Frontal cortex (tissue), 4 donors: ENCODE measurements around the gene LIMK2. TPM values are rescaled to one million over a fixed set of nuclear protein-coding genes. Genes with fewer than 3 reads are reported as not detected.
"Not testable (repeated sequence)": the region's sequence is repeated elsewhere in the genome, so short reads cannot be mapped to it uniquely, and the experiment has no call there.

Experiments used
- DNase-seq, 2 donors: peaks; one replicate each; pipeline ENCODE4 v3.0.0; 2012; ENCODE audit warnings: low spot score in 2 of 2
- FAIRE-seq: peaks from 2 replicates; lab custom pipeline; 2012; peaks lifted over from hg19 to GRCh38; lab: Jason Lieb, UNC
- total RNA-seq: library from RNA; depleted of rRNA; stranded (reverse); fragments of >200 nt; gene quantifications from one replicate; pipeline ENCODE4 v1.2.3, GENCODE V29; 2014
- donor health status: control.
- donor health status: control.
- donor health status: control.

LIMK2 gene
- total RNA-seq, result 13.9 TPM

DNA sequence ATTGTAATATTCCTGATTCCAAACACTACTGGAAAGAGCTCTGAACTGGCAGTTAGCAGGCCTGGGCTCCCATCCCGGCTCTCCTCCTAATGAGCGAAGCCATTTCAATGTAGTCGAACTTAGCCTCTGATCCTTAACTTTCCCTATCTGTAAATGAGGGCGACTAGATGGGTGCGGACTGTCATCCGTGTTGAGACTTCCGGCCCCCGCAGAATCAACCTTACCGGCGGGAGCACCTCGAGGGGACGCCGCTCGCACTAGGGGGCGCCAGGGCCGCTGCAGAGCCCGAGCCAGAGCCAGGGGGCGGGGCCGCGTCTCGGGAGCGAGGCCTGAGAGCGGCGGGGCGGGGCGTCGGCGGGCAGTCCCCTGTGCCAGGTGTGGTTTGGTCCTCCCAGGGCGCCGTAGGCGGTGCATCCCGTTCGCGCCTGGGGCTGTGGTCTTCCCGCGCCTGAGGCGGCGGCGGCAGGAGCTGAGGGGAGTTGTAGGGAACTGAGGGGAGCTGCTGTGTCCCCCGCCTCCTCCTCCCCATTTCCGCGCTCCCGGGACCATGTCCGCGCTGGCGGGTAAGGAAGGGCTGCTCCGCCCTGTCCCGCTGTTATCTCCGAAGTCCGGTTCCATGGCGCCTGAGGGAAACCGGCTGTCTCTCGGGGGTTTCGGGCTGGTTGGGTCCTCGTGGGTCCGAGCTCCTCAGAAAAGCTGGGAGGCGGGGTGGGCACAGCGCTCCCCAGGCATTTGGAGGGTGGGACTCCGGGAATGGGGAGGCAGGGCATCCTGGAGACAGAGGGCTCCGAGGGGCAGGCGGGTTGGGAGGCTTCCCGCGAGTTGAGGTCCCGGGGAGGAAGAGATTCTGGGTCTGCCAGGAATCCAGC lies at the start of gene LIMK2:
LIMK2 (plus strand) TSS at position 437 of the 869 bp plus-strand sequence; CDS start at position 548, 111 bp downstream.
- FAIRE-seq (no peak), DNase-seq (peak; percentile 83 to 93)

DNA sequence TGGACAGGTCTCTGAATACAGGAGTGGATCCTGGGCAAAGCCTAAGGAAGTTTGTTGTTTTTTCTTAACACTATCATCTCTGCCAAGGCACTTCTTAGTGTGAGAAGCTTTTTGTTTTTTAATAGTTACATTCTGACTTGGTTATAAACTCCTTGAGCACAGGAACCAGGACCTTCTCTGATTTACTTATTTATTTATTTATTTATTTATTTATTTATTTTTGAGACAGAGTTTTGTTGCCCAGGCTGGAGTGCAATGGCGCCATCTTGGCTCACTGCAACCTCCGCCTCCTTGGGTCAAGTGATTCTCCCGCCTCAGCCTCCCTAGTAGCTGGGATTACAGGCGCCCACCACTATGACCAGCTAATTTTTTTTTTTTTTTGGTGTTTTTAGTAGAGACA lies 41.1 kb upstream of the LIMK2 start:
- FAIRE-seq (no peak), DNase-seq (no peak)

DNA sequence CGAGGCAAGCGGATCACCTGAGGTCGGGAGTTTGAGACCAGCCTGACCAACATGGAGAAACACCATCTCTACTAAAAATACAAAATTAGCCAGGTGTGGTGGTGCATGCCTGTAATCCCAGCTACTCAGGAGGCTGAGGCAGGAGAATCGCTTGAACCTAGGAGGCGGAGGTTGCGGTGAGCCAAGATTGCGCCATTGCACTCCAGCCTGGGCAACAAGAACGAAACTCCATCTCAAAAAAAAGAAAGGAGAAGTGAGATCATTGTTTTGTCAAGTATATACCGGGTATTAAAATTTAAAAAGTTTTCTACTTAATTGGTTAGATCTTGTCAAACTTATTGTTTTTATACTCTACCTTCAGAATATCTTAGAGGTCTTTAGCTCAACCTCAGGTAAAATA lies 40.4 kb upstream of the LIMK2 start:
- DNase-seq, FAIRE-seq: not testable (repeated sequence)

DNA sequence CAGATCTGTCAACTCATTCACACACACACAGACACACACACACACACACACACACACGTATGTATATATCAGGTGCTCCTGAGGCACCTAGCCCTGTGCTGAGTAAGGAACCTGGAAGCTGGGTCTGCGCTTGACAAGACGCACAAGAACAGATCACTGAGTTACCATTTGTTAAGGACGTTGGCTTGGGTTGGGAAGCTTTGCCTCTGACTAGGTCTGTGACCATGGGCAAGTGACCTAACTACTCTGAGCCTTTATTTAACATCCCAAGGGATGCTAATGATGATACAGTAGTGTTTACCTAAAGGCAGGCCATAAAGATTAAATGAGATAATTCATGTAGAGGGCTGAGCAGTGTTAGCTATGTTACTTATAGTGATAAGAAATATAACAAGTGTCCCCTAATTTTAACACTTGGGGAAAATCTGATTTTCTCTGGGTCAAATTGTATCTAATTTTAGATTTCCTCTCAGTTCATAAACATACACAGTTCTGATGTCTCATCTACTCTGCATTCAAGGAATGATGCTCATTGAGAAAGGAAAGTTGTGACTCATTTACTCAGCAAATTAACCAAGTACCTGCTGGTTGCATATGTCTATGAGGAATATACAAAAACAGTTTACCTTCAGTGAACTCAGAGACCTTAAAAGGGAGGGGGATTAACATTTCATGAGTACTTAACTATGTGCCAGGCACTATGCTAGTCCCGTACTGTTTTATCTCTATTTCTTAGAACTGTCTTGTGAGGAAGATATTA lies 38.5 kb upstream of the LIMK2 start:
- no peak for FAIRE-seq
- no peak for DNase-seq

DNA sequence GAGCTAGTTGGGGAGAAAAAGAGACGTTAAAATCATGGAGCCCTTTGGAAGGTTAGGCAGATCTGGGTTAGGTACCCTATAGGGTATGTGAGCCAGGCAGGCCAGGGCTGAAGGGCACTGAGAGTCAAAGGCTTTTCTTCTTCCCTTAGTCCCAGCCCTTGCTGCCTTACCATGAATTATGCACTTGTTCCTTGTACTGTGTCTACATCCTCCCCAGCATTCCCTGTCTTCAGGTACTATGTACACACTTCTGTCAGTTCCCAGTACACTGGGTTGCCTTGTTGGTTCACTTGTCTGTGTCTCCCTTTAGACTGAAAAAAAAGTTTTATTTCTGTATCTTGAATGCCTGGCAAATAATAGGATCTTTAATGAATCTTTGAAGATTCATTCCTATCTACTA lies 35.2 kb upstream of the LIMK2 start:
- FAIRE-seq (no peak), DNase-seq (no peak)

DNA sequence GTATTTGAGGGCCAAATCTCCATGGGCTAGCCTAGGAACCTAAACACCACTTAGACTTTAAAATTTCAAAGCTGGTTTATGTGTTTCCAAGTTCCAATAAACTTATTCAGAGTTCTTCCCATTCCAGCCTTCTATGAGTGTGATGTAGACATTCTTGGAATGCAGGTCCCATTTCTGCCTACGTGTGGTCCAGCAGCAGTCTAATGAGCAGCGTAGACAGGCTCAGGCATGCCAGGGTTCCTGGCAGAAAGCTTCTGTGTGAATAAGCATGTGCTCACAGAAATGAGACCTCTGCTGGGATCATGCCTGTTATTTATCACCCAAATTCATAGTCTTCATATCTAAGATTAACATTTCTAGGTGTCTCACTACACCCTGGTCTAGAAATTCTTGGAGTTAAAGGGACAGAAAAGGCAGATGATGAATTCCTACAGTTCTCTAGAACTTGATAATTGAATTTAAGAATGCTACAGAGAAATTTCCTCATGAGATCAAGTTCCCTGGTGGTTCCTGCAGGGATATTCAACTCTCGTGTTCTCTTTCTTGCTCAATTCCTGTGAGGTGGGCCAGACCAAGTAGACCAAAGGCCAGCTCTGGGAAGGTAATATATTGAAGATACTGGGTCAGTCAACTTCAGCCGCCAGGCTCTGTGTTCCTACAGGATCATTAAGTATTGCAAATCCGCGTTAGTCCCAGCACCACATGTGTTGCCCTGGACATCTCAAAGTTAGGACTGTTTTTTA lies 34.5 kb upstream of the LIMK2 start:
- FAIRE-seq (no peak), DNase-seq (no peak)

DNA sequence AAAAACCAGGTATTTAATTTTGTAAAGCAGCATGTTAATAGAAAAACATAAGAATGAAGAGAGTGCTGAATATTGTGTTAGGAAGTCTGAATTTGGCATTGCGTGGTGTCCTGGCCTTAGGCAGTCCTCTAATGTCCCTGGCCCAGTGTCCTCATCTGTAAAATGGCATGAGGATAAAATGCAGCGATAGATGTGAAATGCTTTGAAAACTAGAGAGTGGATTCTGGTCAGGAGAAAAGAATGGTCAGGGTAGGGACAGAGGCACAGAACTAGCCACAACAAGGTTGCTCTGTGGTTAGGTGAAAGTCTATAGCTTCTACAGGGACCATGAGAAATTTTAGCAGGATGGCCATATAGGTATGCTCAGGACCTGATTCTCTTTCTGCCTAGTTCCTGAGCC lies 33.2 kb upstream of the LIMK2 start:
- FAIRE-seq (no peak), DNase-seq (no peak)

DNA sequence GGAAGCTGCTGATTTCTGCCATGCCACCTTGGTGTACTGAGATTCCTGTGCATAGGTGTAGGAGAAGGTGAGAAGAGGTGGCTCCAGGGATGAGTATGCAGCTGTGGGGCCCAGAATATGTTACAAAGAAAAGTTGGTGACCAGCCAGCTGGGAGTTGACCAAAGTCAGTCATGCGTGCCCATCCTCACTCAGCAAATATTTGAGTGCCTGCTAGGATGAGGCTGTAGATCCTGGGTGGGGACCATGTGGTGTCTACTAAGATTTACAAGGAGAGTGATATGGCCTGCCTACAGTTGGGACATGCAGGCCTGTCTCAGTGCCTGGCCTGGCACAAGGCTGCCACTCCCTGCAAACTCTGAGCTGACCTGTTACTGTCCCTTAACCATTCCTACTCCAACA lies 32.8 kb upstream of the LIMK2 start:
- DNase-seq, result no peak
- no peak for FAIRE-seq

DNA sequence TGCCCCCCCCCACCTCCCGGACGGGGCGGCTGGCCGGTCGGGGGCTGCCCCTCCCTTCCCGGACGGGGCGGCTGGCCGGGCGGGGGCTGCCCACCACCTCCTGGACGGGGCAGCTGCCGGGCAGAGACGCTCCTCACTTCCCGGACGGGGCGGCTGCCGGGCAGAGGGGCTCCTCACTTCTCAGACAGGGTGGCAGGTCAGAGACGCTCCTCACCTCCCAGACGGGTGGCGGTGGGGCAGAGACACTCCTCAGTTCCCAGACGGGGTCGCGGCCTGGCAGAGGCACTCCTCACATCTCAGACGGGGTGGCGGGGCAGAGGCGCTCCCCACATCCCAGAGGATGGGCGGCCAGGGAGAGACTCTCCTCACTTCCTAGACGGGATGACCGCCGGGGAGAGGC lies 28.1 kb upstream of the LIMK2 start:
- FAIRE-seq, result no peak
- DNase-seq, result no peak

DNA sequence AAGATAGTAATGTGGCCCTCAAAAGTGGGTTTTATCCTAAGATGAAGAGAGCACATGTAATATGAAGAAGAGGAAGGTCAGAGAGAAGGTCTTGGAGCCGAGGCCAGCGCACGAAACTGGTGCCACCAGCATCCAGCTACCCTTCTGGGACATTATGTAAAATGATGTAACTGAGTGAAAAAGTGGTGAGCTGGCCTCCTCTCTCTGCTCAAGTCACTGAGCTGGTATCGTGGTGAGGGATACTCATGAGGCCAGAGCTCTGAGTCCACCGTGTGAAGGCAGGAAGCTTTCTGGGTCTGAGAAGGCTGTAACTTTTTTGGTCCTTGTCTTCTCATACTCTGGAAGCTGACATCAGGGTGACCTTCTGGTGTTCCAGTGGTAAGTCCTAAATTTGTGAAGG lies 27.0 kb upstream of the LIMK2 start:
- FAIRE-seq (no peak), DNase-seq (no peak)

DNA sequence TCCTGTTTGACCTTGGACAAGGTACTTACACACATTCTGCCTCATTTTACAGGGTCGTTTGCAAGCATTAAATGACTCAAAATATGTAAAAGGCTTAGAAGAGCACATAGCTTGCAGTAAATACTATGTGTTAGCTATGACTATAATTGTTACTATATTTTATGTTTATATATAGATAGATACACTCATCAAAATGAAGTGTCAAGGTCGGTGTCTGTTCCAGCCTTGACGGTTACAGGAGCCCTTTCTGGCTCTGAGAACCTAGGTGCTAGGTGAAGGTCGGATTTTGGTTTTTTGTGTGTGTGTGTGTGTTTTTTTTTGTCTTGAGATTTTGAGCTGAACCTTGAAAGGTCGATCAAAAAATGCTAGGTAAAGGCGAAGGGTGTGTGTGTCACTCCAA lies 24.5 kb upstream of the LIMK2 start:
- no peak for FAIRE-seq
- DNase-seq, result no peak

DNA sequence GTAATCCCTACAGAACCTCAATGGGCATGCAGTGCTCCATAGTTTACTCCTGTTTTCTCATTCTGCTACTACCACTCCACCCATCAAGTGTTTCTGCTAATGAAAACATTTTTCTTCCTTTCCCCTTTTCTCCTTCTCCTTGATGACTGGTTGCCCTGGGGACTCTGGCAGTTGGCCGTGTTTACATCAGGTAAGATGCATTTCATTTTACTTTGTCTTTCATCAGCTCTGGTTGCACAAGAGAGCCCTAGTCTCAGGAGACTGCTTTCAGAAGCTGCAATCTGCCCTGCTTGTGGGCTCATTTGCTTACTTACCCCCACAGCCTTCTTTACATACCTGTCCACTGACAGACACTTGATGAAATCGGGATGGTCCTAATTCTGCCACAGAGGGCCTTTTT lies 19.6 kb upstream of the LIMK2 start:
- FAIRE-seq (no peak), DNase-seq (no peak)

DNA sequence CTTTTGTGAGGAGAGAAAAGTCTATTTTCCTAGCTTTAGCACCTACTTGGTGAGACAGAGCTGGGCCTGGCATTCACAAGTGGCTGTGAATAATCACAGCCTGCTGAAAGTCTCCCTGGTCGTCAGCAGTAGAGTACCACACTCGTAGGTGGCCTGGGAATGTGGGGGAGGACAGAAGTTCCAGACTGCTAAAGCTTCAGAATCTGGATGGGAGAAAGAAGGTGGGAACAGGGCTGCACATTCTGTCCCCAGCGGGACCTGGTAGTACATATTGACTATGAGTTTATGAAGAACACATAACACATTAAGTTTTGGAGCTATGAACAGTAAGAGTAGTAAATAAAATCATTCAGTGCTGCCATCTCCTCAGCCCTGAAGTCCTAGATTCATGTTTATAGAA lies 19.0 kb upstream of the LIMK2 start:
- FAIRE-seq, result no peak
- peak in 1 of 2 donors; percentile 32 for DNase-seq

DNA sequence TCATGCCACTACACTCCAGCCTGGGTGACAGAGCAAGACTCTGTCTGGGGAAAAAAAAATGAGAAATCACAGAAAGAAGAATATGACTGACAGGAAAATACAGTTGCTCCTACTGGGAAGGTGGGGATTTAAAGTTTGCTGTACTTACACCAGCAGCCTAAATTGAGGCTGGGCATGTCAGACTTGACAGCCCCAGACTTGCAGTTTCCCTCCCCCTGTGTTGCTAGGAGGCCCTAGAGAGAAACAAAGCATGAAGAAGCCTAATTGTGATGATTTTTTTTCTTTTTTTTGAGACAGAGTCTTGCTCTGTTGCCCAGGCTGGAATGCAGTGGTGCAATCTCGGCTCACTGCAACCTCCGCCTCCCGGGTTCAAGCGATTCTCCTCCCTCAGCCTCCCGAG lies 17.4 kb upstream of the LIMK2 start:
- not testable (repeated sequence) for DNase-seq, FAIRE-seq

DNA sequence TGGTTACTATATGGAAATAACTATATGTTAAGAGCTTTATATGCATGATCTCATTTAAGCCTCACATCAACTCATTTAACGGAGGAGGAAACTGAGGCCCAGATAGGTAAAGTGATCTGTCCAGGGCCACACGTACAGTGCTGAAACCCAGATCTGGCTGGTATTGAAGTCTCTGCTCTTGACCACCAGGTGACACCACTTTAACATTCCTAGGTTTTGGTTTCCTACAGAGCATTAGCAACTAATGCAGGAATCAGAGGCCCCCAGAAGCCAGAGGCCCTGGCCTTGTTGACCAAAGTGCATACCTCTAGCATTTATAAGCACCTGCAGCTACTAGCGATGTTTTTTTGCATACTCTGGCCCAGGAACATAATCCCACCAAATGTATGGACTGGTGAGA lies 12.9 kb upstream of the LIMK2 start:
- DNase-seq (no peak), FAIRE-seq (no peak)

DNA sequence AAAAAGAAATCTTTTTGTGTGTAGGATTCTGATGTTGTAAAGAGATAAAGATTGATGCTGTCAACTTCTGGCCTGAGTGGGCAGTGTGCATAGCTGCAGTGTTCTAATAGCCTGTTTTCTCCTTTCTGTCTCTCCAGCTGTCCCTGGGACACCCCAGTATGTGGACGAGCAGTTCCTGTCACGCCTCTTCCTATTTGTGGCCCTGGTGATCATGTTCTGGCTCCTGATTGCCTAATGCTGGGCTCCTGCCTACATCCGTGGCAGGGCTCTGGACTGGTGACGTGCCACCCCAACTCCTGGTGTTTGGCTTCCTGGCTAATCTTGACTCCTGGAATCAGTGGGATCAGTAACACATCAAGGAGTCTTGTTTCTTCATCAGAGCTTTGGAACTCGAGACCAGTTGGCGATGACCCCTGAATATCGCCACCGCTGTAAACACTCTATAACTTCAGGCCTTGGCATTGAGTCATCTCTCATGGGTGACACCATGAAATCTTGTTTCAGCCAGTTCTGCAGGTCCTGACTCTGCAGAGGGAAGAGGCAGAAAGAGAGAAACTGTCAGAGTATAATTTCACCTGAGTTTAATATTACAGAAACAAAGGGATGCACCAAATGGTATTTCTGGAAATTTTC lies 7.6 kb upstream of the LIMK2 start:
- FAIRE-seq, DNase-seq: not testable (repeated sequence)

DNA sequence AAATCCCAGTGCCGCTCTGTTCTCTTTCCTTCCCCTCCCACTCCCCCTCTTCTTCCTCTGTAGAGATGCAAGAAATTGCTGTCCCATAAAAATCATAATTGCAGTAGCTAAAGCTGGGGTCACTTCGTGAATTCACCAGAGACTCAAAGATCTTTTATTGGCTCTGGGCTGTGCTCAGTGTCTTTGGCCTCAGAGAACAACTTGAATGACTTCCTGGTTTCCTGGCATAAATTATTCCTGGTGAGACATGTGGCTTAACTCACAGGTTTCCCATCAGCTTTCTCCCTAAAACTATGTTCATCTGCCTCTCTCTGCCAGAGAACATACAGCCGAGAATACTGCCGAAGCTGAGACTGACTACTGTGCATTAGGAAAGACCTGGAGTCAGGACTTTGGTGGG lies 7.0 kb upstream of the LIMK2 start:
- DNase-seq, FAIRE-seq: not testable (repeated sequence)

DNA sequence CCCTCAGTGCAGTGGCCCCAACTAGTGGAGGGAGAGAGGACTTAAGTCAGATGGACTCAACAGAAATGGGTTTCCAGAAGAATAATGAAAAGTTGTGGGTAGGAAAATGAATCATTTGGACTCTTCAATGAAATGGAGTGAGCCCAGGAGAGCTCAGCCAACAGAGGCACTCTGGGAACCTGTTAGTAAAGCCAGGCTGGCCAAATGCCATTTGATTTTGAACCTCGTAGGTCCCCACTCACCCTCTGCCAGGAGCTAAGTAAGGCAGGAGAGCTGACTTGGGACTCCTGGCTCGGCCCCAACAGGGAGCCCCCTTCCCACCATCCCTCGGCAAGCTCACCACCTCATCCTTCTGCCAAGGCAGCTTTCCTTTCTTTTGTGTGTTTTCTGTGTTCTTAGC lies 5.6 kb upstream of the LIMK2 start:
- DNase-seq, FAIRE-seq: not testable (repeated sequence)

DNA sequence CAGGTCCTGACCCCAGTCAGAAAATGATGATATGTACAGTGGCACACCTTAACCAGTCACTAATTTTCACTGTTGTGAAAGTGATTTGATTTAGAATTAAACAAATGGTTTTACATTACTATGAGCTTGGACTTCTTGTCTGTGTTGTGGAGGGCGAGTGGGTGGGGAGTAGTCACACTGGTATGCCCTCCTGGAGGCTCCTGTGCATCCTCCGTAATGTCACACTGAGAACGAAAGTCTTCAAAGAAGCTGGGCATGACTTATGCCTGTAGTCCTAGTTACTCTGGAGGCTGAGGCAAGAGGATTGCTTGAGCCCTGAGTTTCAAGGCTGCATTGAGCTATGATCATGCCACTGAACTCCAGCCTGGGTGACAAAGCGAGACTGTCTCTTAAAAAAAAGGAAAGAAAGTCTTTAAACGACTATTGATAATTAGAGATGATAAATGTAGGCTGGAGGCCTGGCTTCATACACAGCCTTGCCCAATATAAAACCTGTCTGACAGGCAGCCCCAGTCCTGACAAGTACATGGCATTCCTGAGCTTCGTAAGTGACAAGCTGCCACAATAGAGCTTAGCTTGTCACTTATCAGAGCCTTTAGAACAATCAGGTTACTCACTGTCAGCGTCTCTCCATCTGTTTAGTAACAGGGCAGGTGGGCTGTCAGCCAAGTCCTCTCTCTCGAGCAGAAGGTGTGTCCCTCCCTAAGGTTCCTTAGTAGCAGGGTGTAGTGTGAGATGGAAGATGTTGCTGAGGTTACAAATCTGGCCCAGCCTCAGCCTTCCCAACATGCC lies 5.0 kb upstream of the LIMK2 start:
- DNase-seq (no peak), FAIRE-seq (no peak)
